HUDEP-2 (cell line): Measurements from ENCODE around the gene SPRYD3.

ENCODE experiments used
- DNase-seq, 76 experiments: peaks; one replicate each; lab custom pipeline; 2025; ENCODE audit not compliant: unreplicated experiment in 76 of 76; lab: John Stamatoyannopoulos, UW

SPRYD3 gene

DNA sequence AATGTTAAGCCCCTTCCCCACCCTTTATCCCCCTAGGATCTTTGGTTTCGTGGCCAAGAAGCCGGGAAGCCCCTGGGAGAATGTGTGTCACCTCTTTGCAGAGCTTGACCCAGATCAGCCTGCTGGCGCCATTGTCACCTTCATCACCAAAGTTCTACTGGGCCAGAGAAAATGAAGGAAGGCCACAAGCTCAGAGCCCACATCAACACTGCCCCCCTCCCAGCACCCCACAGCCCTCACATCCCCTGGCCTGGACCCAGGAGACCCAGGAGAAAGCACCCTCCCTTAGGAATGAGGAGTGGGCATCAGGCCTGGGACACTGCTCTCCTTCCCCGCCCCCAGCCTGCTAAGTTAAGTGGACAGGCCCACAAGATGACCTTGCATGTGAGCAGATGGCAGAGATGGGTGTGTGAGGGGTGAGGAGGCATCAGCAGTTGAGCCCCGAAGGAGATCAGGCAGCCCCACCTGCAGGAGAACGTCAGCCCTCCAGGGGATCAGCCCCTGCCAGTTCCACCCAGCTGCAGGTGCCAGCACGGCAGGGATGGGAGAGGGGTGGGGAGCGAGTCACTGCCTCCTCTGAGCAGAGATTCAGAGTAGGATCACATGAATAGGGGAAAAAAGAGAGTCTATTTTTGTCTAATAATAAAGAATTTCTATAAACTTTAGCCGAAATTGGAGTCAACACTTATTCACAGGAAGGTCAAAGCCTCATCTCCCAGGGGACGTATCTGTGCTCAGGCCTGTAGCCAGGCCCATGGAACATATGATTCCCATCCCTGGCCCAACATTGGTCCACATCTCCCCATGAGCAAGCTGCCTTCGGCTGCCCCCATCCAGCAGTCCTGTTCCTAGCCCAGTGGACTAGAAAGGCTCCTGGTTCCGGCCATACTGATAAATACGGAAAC is 15.2 kb downstream of the SPRYD3 start:
- no peak for DNase-seq

DNA sequence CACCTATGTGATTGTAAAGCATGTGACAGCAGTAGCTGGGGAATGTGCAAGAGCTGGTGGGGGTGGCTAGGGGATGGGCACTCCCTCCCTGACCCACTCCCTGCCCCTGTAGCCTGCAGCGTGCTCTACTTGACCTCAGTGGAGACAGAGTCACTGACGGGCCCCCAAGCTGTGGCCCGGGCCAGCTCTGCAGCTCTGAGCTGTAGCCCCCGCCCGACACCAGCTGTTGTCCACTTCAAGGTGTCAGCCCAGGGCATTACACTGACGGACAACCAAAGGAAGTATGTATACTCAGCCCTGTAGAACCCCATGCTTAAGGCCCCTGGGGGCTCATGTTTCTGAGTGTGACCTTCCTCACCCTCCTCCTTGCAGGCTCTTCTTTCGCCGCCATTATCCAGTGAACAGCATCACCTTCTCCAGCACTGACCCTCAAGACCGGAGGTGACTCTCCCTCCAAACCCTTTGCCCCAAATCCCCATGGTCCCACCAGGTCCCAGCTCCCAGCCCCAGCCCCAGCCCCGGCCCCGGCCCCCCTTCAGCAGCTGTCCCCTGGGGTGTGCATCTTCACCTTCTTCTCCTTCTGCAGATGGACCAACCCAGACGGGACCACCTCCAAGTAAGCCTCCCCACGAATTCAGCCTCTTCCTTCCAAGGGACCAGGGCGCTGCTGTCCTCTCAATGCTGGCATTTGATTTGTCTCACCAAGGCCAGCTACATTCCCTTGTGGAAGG is 16.0 kb downstream of the SPRYD3 start:
- DNase-seq, result no peak

DNA sequence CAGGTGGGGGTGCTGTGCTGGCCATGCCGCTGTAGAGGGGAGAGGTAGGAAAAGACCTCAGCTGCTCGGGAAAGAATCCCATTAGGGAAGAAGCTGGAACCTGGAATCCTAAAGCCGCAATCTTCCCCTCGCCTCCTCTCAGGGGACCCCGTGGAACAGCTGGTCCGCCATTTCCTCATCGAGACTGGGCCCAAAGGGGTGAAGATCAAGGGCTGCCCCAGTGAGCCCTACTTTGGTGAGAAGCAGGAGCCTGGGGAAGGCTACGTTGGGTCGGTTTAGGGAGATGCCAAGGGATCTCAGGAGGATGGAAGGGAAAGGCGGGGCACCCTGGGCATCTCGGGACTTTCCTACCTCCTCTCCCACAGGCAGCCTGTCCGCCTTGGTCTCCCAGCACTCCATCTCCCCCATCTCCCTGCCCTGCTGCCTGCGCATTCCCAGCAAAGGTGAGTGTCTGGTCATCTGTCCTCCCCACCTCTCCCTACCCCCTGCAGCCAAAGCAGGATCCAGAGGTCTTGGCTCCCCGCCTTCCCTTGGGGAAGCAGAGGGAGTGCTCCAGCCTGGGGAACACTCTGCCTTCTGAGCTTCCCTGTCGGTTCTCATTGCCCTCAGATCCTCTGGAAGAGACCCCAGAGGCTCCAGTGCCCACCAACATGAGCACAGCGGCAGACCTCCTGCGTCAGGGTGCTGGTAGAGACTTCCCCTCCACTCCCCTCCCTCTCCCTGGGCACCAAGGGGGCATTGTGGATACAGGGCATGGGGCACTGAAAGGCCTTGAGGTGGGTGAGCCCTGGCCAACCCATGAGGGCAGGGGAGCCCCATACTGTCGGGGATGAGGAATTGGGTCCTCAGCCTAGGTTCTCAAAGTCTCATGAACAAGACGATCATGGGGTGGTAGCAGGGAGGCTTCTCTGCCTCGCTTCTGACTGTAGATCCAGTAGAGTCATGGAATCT is 16.9 kb downstream of the SPRYD3 start:
- no peak for DNase-seq

DNA sequence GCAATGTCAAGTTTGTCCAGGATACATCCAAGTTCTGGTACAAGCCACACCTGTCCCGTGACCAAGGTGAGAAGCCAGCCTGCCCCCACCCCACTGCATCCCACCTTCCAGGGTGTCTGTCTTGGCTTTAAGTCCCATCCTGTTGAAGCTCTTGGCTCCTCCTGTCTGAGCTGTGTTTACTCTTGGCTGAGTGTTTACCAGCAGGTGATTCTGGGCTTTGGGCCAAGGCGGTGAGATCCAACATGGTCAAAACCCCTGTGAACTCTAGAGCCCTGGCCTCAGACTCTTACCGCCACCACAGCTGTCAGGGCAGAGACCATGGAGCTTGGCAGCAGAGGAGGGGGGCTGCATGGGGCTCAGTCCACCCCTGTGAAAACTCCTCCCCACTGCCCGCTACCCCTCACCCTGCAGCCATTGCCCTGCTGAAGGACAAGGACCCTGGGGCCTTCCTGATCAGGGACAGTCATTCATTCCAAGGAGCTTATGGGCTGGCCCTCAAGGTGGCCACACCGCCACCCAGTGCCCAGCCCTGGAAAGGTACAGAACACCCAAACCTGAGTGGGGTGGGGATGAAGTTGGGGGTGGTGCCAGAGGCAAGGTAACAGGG is 17.7 kb downstream of the SPRYD3 start:
- DNase-seq, result peak in 1 of 76 experiments; percentile 13

DNA sequence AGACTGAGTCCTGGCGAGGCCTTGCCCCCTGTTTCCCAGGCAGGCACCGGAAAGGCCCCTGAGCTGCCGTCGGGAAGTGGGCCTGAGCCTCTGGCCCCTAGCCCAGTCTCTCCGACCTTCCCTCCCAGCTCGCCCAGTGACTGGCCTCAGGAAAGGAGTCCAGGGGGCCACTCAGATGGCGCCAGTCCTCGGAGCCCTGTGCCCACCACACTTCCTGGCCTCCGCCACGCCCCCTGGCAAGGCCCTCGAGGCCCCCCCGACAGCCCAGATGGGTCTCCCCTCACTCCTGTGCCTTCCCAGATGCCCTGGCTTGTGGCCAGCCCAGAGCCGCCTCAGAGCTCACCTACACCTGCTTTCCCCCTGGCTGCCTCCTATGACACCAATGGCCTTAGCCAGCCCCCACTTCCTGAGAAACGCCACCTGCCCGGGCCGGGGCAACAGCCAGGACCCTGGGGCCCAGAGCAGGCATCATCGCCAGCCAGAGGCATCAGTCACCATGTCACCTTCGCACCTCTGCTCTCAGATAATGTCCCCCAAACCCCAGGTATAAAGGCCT is 18.4 kb downstream of the SPRYD3 start:
- DNase-seq, result no peak

DNA sequence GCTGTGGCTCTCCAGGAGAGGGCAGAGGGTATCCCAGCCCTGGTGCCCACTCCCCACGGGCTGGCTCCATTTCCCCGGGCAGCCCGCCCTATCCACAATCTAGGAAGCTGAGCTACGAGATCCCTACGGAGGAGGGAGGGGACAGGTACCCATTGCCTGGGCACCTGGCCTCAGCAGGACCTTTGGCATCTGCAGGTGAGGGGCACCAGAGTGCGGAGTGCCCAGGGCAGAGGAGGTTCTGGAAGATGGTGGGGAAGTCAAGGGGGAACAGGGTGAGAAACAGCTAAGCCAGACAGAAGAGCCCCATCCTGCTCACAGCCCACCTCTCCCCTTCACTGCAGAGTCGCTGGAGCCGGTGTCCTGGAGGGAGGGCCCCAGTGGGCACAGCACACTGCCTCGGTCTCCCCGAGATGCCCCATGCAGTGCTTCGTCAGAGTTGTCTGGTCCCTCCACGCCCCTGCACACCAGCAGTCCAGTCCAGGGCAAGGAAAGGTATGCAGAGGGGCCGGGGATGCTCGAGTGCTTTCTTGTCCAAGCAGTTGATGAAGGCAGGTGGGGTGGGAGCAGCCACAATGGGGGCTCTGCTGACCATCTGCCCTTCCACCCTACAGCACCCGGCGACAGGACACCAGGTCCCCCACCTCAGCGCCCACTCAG is 19.0 kb downstream of the SPRYD3 start:
- DNase-seq, result no peak

DNA sequence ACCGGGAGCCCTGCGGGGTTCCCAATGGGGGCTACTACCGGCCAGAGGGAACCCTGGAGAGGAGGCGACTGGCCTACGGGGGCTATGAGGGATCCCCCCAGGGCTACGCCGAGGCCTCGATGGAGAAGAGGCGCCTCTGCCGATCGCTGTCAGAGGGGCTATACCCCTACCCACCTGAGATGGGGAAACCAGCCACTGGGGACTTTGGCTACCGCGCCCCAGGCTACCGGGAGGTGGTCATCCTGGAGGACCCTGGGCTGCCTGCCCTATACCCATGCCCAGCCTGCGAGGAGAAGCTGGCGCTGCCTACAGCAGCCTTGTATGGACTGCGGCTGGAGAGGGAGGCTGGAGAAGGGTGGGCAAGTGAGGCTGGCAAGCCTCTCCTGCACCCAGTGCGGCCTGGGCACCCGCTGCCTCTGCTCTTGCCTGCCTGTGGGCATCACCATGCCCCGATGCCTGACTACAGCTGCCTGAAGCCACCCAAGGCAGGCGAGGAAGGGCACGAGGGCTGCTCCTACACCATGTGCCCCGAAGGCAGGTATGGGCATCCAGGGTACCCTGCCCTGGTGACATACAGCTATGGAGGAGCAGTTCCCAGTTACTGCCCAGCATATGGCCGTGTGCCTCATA is 19.6 kb downstream of the SPRYD3 start:
- DNase-seq, result no peak

DNA sequence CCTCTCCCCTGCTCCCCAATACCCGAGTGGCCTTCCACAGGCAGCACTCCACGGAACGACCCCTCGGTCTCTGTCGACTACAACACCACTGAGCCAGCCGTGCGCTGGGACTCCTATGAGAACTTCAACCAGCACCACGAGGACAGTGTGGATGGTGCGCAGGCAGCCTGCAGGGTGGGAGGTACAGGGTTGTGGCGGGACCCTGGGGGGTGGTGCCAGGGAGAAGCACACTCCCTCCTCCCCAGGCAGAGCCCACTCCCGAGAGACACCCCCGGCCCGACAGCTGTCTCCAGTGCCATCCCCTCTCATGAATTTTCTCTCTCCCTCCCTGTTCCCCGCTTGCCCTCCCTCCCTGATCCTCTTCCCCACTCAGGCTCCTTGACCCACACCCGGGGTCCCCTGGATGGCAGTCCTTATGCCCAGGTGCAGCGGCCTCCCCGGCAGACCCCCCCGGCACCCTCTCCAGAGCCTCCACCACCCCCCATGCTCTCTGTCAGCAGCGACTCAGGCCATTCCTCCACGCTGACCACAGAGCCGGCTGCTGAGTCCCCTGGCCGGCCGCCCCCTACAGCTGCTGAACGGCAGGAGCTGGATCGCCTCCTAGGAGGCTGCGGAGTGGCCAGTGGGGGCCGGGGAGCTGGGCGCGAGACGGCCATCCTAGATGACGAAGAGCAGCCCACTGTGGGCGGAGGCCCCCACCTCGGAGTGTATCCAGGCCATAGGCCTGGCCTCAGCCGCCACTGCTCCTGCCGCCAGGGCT is 20.3 kb downstream of the SPRYD3 start:
- no peak for DNase-seq

DNA sequence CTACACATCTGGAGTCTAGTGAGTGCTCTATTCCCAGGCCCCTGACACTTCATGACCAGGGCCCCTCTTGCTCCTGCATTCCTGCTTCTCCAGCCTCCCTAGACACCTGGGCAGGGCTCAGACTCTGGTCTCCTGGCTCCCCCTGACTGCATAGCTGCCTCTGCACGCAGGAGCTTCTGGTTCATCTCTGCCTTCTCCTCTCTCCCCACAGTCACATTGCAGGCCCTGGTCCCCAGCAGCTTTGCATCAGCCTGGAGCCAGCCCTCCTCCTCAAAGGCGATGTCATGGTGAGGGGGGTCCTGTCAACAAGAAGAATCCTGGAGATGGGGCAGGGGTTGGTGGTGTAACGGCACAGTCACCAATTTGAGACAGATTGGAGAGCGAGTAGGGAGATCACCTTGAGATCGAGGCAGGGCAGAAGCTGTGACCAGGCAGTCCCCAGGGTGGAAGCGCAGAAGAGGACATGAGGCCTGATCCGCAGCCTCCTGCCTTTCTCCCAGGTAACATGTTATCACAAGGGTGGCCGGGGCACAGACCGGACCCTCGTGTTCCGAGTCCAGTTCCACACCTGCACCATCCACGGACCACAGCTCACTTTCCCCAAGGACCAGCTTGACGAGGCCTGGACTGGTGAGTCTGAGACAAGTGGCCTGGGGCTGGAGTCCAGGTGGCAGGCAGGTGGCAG is 21.2 kb downstream of the SPRYD3 start:
- DNase-seq, result no peak

DNA sequence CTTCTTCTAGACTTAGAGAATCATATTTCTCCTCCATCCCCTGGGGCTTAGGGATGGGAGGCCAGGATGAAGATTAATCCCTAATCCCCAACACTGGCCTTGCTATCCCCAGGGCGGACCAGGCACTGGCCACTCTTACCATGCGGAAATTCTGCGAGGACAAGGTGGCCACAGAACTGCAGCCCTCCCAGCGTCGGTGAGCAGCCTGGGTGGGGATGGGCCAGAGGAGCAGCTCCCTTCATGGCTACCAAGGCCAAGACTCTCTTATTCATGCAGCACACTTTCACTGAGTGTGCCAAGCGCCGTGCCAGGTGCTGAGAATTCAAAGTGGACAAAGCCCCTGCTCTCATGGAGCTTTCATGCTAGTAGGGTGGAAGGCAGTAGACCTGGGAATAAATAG is 22.3 kb downstream of the SPRYD3 start:
- no peak for DNase-seq

DNA sequence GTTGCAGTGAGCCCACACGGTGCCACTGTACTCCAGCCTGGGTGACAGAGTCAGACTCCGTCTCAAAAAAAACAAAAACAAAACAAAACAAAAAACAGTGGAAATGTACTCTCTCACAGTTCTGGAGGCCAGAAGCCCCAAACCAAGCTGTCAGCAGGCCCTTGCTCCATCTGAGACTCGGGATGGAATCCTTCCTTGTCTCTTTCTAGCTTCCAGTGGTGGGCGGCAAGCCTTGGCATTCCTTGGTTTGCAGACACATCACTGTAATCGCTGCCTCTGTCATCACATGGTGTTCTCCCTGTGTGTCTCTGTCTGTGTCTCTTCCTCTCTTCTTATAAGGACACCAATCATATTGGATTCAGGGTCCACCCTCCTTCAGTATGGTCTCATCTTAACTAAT is 22.9 kb downstream of the SPRYD3 start:
- no peak for DNase-seq

DNA sequence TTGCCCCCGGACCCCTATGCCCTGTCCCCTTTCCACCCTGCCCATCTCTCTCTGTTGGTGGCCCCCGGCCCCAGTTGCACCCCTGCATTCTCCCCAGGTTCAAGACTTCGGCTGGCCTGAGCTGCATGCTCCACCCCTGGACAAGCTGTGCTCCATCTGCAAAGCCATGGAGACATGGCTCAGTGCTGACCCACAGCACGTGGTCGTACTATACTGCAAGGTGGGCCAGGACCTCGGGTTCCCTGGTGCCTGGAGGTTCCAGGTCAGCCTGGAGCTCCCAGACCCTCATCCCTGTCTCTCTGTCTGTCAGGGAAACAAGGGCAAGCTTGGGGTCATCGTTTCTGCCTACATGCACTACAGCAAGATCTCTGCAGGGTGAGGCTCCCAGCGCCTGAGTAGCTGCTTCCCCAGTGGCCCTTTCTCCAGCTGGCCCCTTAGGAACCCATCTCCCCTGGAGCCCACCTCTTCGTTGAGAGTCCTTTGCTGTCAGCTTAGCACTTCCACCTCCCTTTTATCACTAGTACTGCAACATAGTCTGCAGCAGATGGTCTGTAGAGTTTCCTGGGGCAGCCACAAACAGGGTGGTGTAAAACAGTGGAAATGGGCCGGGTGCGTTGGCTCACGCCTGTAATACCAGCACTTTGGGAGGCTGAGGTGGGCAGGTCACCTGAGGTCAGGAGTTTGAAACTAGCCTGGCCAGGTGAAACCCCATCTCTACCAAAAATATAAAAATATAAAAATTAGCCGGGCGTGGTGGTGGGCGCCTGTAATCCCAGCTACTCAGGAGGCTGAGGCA is 23.5 kb downstream of the SPRYD3 start:
- DNase-seq, result no peak

DNA sequence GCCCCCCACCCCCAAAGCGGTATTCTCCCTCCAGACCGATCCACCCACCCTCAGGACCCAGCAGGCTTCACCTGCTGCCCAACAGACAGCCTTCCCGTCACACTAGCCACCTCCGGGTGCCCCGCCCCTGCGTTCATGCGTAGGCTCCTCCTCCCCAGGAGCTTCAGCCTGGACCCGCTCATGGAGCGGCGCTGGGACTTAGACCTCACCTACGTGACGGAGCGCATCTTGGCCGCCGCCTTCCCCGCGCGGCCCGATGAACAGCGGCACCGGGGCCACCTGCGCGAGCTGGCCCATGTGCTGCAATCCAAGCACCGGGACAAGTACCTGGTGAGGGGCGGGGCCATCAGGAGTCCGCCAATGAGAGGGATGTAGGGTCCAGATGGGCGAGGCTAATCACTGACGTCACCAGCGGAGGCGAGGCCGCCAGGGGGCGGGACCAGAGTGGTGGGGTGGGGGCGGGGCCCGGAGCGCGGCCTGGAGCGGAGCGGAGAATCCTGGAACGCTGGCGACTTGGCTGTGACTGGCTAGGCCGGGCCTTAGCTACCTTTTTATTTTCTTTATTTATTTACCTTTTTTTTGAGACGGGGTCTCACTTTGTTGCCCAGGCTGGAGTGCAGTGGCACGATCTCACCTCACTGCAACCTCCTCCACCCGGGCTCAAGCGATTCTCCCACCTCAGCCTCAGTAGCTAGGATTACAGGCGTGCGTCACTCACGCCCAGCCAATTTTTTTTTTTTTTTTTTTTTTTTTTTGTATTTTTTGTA is 24.9 kb downstream of the SPRYD3 start:
- peak in 74 of 76 experiments; percentile 41 to 93 (median 84) for DNase-seq

DNA sequence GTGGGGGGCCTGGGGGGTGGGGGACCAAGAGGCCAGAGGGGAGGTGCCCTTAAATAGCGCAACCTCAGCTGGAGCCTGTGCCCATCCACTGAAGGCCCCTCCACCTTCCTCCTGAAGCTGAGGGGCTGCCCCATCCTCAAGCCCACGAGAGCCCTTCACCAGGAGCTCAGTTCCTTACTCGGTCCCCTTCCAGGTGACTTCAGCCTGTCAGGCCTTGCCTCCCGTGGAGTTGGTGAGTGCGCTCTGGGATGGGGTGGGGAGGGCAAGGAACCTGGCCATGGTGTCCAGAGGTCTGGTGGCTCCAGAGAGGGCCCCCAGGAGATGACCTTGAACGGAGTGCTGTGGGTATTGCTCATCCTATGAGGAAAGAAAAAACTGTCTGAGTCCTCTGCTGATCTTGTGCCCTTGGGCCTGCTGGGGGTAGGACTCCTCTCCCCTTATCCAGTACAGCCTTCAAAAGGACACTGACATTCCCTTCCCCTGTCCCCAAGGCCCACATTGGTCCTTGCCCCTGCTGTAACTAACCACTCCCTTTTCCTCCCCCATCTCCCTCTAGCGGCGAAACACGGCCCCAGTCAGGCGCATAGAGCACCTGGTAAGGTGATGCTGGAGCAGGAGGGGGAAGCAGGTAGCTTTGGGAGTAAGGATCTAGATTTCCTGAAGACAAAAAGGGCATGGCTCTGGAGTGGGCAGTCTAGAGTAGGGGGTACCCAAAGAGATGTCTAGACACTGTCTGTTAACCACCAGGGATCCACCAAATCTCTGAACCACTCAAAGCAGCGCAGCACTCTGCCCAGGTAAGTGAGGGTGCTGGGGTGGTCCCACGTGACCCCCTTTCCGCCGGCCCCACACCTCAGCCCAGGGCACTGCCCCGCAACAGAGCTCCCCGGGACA is 25.7 kb downstream of the SPRYD3 start:
- DNase-seq, result peak in 31 of 76 experiments; percentile 7 to 52 (median 22)
